IMR-90 (cell line): ENCODE data around the gene TLDC2. TPM values are rescaled to one million over a fixed set of nuclear protein-coding genes. Genes with fewer than 3 reads are reported as not detected.

Experiments
- ATAC-seq: fragments of 200-7000 bp; cut with Tn5 transposase; 2 replicates; pipeline ENCODE4 v1.9.1; 2020; ENCODE audit warnings: low read depth, mild to moderate bottlenecking, moderate library complexity
- BruUV-seq: library from RNA; stranded (reverse); fragments of 400-500 nt; replicated peaks from 2 replicates; lab custom pipeline; 2021; lab: Mats Ljungman, UMichigan
- CTCF ChIA-PET: fragments of 300-600 bp; formaldehyde crosslinking; extraction: SDS; loops from one replicate; lab custom pipeline; 2021; ENCODE audit warnings: antibody characterized with exemption; lab: Yijun Ruan, JAX
- POLR2A ChIA-PET: fragments of 300-600 bp; sonication (Branson Sonifier 250); formaldehyde crosslinking; loops from one replicate; lab custom pipeline; 2022; ENCODE audit warnings: antibody characterized with exemption; ENCODE audit not compliant: unreplicated experiment; lab: Charles Lee
- DNase-seq: peaks from one replicate; pipeline ENCODE4 v3.0.0; 2013
- H2AFZ ChIP-seq: replicated peaks from 2 replicates; pipeline ENCODE3; 2013; ENCODE audit warnings: low read length, mild to moderate bottlenecking; ENCODE audit not compliant: poor library complexity
- H2AK5ac ChIP-seq: 2 replicates; pipeline ENCODE4 v1.6.1; 2013; ENCODE audit warnings: low read depth, low read length, inconsistent platforms
- H2AK9ac ChIP-seq: replicated peaks from 2 replicates; pipeline ENCODE3; 2013; ENCODE audit warnings: mild to moderate bottlenecking, low read depth, low read length, moderate library complexity; ENCODE audit not compliant: poor library complexity
- H2BK120ac ChIP-seq: 2 replicates; pipeline ENCODE4 v1.6.1; 2013; ENCODE audit warnings: low read depth, low read length, inconsistent platforms
- H2BK15ac ChIP-seq: 3 replicates; pipeline ENCODE4 v1.6.1; 2013; ENCODE audit warnings: low read depth, low read length, inconsistent platforms
- H2BK20ac ChIP-seq: 2 replicates; pipeline ENCODE4 v1.6.1; 2013; ENCODE audit warnings: low read depth, mild to moderate bottlenecking, inconsistent platforms, low read length, moderate library complexity
- H2BK5ac ChIP-seq: 2 replicates; pipeline ENCODE4 v1.6.1; 2013; ENCODE audit warnings: mild to moderate bottlenecking, low read depth, low read length, inconsistent platforms; ENCODE audit not compliant: poor library complexity, severe bottlenecking
- H3K14ac ChIP-seq: replicated peaks from 2 replicates; pipeline ENCODE4 v1.6.1; 2013; ENCODE audit warnings: low read depth, low read length, inconsistent platforms
- H3K18ac ChIP-seq: 2 replicates; pipeline ENCODE4 v1.6.1; 2013; ENCODE audit warnings: low read depth, low read length, control low read depth
- H3K23ac ChIP-seq: 2 replicates; pipeline ENCODE4 v1.6.1; 2013; ENCODE audit warnings: low read depth, low read length, inconsistent platforms
- H3K27ac ChIP-seq: 2 replicates; pipeline ENCODE4 v1.5.1; 2013; ENCODE audit warnings: mild to moderate bottlenecking, control low read depth, low read length; ENCODE audit not compliant: insufficient read depth
- H3K27me3 ChIP-seq: 2 replicates; pipeline ENCODE4 v1.6.1; 2013; ENCODE audit warnings: low read length; ENCODE audit not compliant: control insufficient read depth, insufficient read depth
- H3K36me3 ChIP-seq: 2 replicates; pipeline ENCODE4 v1.6.1; 2013; ENCODE audit warnings: low read length, mixed read lengths; ENCODE audit not compliant: control insufficient read depth, insufficient read depth
- H3K4ac ChIP-seq: 2 replicates; pipeline ENCODE4 v1.6.1; 2013; ENCODE audit warnings: low read depth, low read length, inconsistent platforms
- H3K4me1 ChIP-seq: 2 replicates; pipeline ENCODE4 v1.6.1; 2013; ENCODE audit warnings: low read length, mixed read lengths; ENCODE audit not compliant: control insufficient read depth, insufficient read depth
- H3K4me2 ChIP-seq: 2 replicates; pipeline ENCODE4 v1.6.1; 2013; ENCODE audit warnings: low read depth, mild to moderate bottlenecking, control low read depth, low read length, moderate library complexity
- H3K4me3 ChIP-seq: 2 replicates; pipeline ENCODE4 v1.5.1; 2013; ENCODE audit warnings: low read depth, mild to moderate bottlenecking, control low read depth, low read length, moderate library complexity; ENCODE audit not compliant: insufficient read depth
- H3K56ac ChIP-seq: 2 replicates; pipeline ENCODE4 v1.6.1; 2013; ENCODE audit warnings: low read length, inconsistent platforms; ENCODE audit not compliant: insufficient read depth; ENCODE audit errors: extremely low read depth
- H3K79me1 ChIP-seq, 2 experiments: 2 replicates each; pipeline ENCODE4 v1.6.1; 2013; ENCODE audit warnings: low read length in 2 of 2, inconsistent platforms in 1 of 2, low read depth in 1 of 2
- H3K9ac ChIP-seq: 2 replicates; pipeline ENCODE4 v1.6.1; 2013; ENCODE audit warnings: low read depth, low read length, control low read depth
- H3K9me1 ChIP-seq: 2 replicates; pipeline ENCODE4 v1.6.1; 2013; ENCODE audit warnings: low read length, inconsistent platforms; ENCODE audit not compliant: insufficient read depth
- H3K9me3 ChIP-seq: 2 replicates; pipeline ENCODE4 v1.6.1; 2013; ENCODE audit warnings: low read length; ENCODE audit not compliant: control insufficient read depth, insufficient read depth
- H4K20me1 ChIP-seq: 2 replicates; pipeline ENCODE4 v1.6.1; 2013; ENCODE audit warnings: low read length, inconsistent platforms; ENCODE audit not compliant: insufficient read depth
- H4K5ac ChIP-seq: 2 replicates; pipeline ENCODE4 v1.6.1; 2013; ENCODE audit warnings: mild to moderate bottlenecking, low read depth, low read length, control low read depth
- H4K8ac ChIP-seq, 2 experiments: 2 replicates each; pipeline ENCODE4 v1.6.1; 2013; ENCODE audit warnings: low read depth in 2 of 2, low read length in 2 of 2, control low read depth in 1 of 2, inconsistent platforms in 1 of 2
- H4K91ac ChIP-seq: 2 replicates; pipeline ENCODE4 v1.6.1; 2013; ENCODE audit warnings: low read depth, low read length, inconsistent platforms; ENCODE audit not compliant: insufficient read depth
- FOS ChIP-seq: fragments of 150-350 bp; IDR thresholded peaks from 2 replicates; pipeline ENCODE4 v1.6.1; 2016; ENCODE audit warnings: low read depth, low read length
- MAFK ChIP-seq: IDR thresholded peaks from 2 replicates; pipeline ENCODE4 v1.6.1; 2012; ENCODE audit warnings: low read depth, low read length, improper control_type of control experiment
- MAZ ChIP-seq: IDR thresholded peaks from 2 replicates; pipeline ENCODE4 v1.6.1; 2012; ENCODE audit warnings: low read depth, mild to moderate bottlenecking, low read length, improper control_type of control experiment, moderate library complexity, borderline replicate concordance
- NFE2L2 ChIP-seq: fragments of 150-350 bp; IDR thresholded peaks from 2 replicates; pipeline ENCODE4 v1.6.1; 2016; ENCODE audit warnings: low read depth, mild to moderate bottlenecking, low read length
- POLR2A ChIP-seq: IDR thresholded peaks from 2 replicates; pipeline ENCODE4 v1.6.1; 2012; ENCODE audit warnings: mild to moderate bottlenecking, low read depth, low read length
- RCOR1 ChIP-seq: IDR thresholded peaks from 2 replicates; pipeline ENCODE4 v1.6.1; 2012; ENCODE audit warnings: mild to moderate bottlenecking, low read length, improper control_type of control experiment; ENCODE audit not compliant: insufficient replicate concordance
- SMC3 ChIP-seq: fragments of 150-350 bp; IDR thresholded peaks from 2 replicates; pipeline ENCODE4 v1.6.1; 2016; ENCODE audit warnings: low read depth, mild to moderate bottlenecking, antibody characterized with exemption, low read length, moderate library complexity
- WGBS, 2 experiments: methylation state at CpG; one replicate each; pipeline versions ENCODE4 v1.1.5 to v1.1.7; 2013; ENCODE audit warnings: missing lambda C conversion rate in 2 of 2; ENCODE audit not compliant: insufficient read length in 1 of 2; ENCODE audit errors: extremely low coverage in 2 of 2; 5-methylcytosine and 5-hydroxymethylcytosine counted together
- dilution Hi-C: fragments of 300-500 bp; cut with HindIII; formaldehyde crosslinking; loops from one replicate; pipeline ENCODE4 v1.14.3; 2018; ENCODE audit warnings: low sequenced_read_pairs; ENCODE audit not compliant: unreplicated experiment
- in situ Hi-C: fragments of 300-500 bp; cut with MboI; formaldehyde crosslinking; loops from 3 replicates; pipeline ENCODE4 v1.14.3; 2019; ENCODE audit warnings: low sequenced_read_pairs, inconsistent platforms, mixed read lengths
- intact Hi-C: fragments of 100-400 bp; cut with micrococcal nuclease; formaldehyde crosslinking; loops from 2 replicates; pipeline ENCODE4 v1.10.0; 2022
- polyA plus RNA-seq, 3 experiments: library from polyadenylated mRNA; depleted of rRNA; stranded (reverse); fragments of >200 nt; gene quantifications; 2 replicates each; pipeline ENCODE4 v1.2.3, GENCODE V29; 2012; ENCODE audit warnings: low replicate concordance in 1 of 3
- total RNA-seq: library from RNA; depleted of rRNA; stranded (reverse); fragments of >200 nt; gene quantifications from 2 replicates; pipeline ENCODE4 v1.2.3, GENCODE V29; 2012
- TF ChIP-seq, protein P1 (sequence below): conservative IDR thresholded peaks from 2 replicates; pipeline ENCODE4 v1.5.1; 2012; ENCODE audit warnings: mild to moderate bottlenecking, low read depth, low read length, improper control_type of control experiment

The TLDC2 gene
- total and polyA plus RNA-seq, 2 of the 4 experiments (the other 2 are of a cell fraction), result 0.18 to 0.19 TPM

- dilution Hi-C loops (no loop called here), in situ Hi-C loops (no loop called here), intact Hi-C loops (no loop called here)
- no peak overlapping the region for H3K56ac ChIP-seq
- no peak overlapping the region for H4K8ac ChIP-seq
- H3K27me3 ChIP-seq, result no peaks in the 10 kb centered on the region
- H2AFZ ChIP-seq, result no peak overlapping the region
- H3K23ac ChIP-seq, result no peak overlapping the region
- H3K4me2 ChIP-seq, result no peak overlapping the region
- no peak overlapping the region for H3K4me3 ChIP-seq
- ATAC-seq (no peak), DNase-seq (no peak)
- no peak overlapping the region for H2AK5ac ChIP-seq
- H3K79me1 ChIP-seq, result no peaks in the 10 kb centered on the region
- no peak overlapping the region for H4K5ac ChIP-seq
- no peak overlapping the region for H2BK120ac ChIP-seq
- H2AK9ac ChIP-seq, result no peak overlapping the region
- CTCF ChIA-PET, result no interaction called here
- no peaks in the 10 kb centered on the region for H3K9me1 ChIP-seq
- H2BK20ac ChIP-seq, result no peak overlapping the region
- H3K9me3 ChIP-seq, result no peaks in the 10 kb centered on the region
- H3K36me3 ChIP-seq, result 0 out of 2 replicates have a peak, but pooled peaks cover 3% of the 10 kb centered on the region
- no peak overlapping the region for H3K4ac ChIP-seq
- no TSS peak for BruUV-seq
- H3K14ac ChIP-seq, result no peak overlapping the region
- no peak overlapping the region for H3K9ac ChIP-seq
- POLR2A ChIA-PET, result no interaction called here
- WGBS, 2 experiments, result no CpG with 5 or more reads among the region's 2 CpGs
- no peak overlapping the region for H3K18ac ChIP-seq
- TF ChIP-seq POLR2A, result no peak
- no peak for TF ChIP-seq NFE2L2
- TF ChIP-seq MAFK, result no peak
- no peak for TF ChIP-seq MAZ
- TF ChIP-seq, protein P1, sequence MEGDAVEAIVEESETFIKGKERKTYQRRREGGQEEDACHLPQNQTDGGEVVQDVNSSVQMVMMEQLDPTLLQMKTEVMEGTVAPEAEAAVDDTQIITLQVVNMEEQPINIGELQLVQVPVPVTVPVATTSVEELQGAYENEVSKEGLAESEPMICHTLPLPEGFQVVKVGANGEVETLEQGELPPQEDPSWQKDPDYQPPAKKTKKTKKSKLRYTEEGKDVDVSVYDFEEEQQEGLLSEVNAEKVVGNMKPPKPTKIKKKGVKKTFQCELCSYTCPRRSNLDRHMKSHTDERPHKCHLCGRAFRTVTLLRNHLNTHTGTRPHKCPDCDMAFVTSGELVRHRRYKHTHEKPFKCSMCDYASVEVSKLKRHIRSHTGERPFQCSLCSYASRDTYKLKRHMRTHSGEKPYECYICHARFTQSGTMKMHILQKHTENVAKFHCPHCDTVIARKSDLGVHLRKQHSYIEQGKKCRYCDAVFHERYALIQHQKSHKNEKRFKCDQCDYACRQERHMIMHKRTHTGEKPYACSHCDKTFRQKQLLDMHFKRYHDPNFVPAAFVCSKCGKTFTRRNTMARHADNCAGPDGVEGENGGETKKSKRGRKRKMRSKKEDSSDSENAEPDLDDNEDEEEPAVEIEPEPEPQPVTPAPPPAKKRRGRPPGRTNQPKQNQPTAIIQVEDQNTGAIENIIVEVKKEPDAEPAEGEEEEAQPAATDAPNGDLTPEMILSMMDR, result no peak
- no peak for TF ChIP-seq SMC3
- TF ChIP-seq RCOR1, result no peak
- TF ChIP-seq FOS, result no peak
- no peak overlapping the region for H4K91ac ChIP-seq
- H2BK15ac ChIP-seq, result no peak overlapping the region
- H3K27ac ChIP-seq, result no peak overlapping the region
- H2BK5ac ChIP-seq, result no peak overlapping the region
- no peaks in the 10 kb centered on the region for H4K20me1 ChIP-seq
- no peaks in the 10 kb centered on the region for H3K4me1 ChIP-seq
Observed at GRCh38 chr20:36925234-36925633, 49.3 kb downstream of the TLDC2 start.
